Measurements from ENCODE around the gene USP12.

GRCh38 chr13:27081893-27082679, 89.5 kb downstream of the USP12 start:
- TF ChIP-seq POLR2AphosphoS5 (IDR thresholded peaks at IDR 0.05; ENCODE audit: low read depth) (no peak), GABPA (IDR thresholded peaks at IDR 0.05; ENCODE audit: low read depth) (no peak)

Measured in HL-60 (cell line).